HFFc6 (cell line): Measurements from ENCODE around the gene SH3D19. TPM values are rescaled to one million over a fixed set of nuclear protein-coding genes. Genes with fewer than 3 reads are reported as not detected.

Experiments
- DNase-seq: peaks from one replicate; pipeline ENCODE4 v3.0.0-alpha.2; 2018
- H3K27ac Mint-ChIP-seq: 2 replicates; pipeline ENCODE4 v1.8.0; 2020; ENCODE audit warnings: mild to moderate bottlenecking, mixed read lengths
- H3K27me3 Mint-ChIP-seq: 2 replicates; pipeline ENCODE4 v1.8.0; 2021; ENCODE audit warnings: mild to moderate bottlenecking, moderate library complexity, mixed read lengths; ENCODE audit not compliant: insufficient read depth
- H3K36me3 Mint-ChIP-seq: 2 replicates; pipeline ENCODE4 v1.8.0; 2021; ENCODE audit warnings: low read depth, mixed read lengths
- H3K4me1 Mint-ChIP-seq: 2 replicates; pipeline ENCODE4 v1.8.0; 2020; ENCODE audit warnings: low read depth, mixed read lengths
- H3K4me3 Mint-ChIP-seq: 2 replicates; pipeline ENCODE4 v1.8.0; 2020; ENCODE audit warnings: mild to moderate bottlenecking, moderate library complexity, mixed read lengths
- H3K9me3 Mint-ChIP-seq: 2 replicates; pipeline ENCODE4 v1.8.0; 2020; ENCODE audit warnings: mild to moderate bottlenecking, mixed read lengths
- CTCF ChIP-seq: fragments of 200-600 bp; sonication (generic); IDR thresholded peaks from 2 replicates; pipeline ENCODE4 v1.5.0; 2021; ENCODE audit warnings: antibody characterized with exemption, mild to moderate bottlenecking
- total RNA-seq, 6 experiments: library from RNA; stranded (reverse); fragmentation: NEBNext Ultra II Directional; extraction: Animal tissue kit (Norgen Biotek cat#: 25700); gene quantifications; 2 replicates in 1 of 6; 3 replicates in 5 of 6; pipeline ENCODE4 v1.2.3, GENCODE V29; 2021

SH3D19 gene
- total RNA-seq, 6 experiments from 2014 or later, result 40.2 to 52.9 (median 51.0) TPM

- H3K27me3 Mint-ChIP-seq, result no peaks in the 10 kb centered on the region
- no peak for TF ChIP-seq CTCF
- no peaks in the 10 kb centered on the region for H3K9me3 Mint-ChIP-seq
- H3K27ac Mint-ChIP-seq, result no peak overlapping the region
- no peak for DNase-seq
- H3K4me1 Mint-ChIP-seq, result peaks cover 23% of the 10 kb centered on the region
- no peak overlapping the region for H3K4me3 Mint-ChIP-seq
- H3K36me3 Mint-ChIP-seq, result no peaks in the 10 kb centered on the region
Observed at GRCh38 chr4:151206241-151207005, 119.0 kb downstream of the SH3D19 start.

- Mint-ChIP-seq H3K9me3 (no peaks in the 10 kb centered on the region), H3K36me3 (no peaks in the 10 kb centered on the region), H3K4me1 (peaks cover 26% of the 10 kb centered on the region), H3K27ac (no peak overlapping the region), H3K27me3 (no peaks in the 10 kb centered on the region), H3K4me3 (no peak overlapping the region)
- TF ChIP-seq CTCF, result no peak
- no peak for DNase-seq
Observed at GRCh38 chr4:151205722-151206121, 119.7 kb downstream of the SH3D19 start.

GRCh38 chr4:151204925-151205524 lies 120.4 kb downstream of the SH3D19 start:
- H3K4me1 Mint-ChIP-seq, result peaks cover 33% of the 10 kb centered on the region
- DNase-seq, result no peak
- no peaks in the 10 kb centered on the region for H3K36me3 Mint-ChIP-seq
- TF ChIP-seq CTCF, result no peak
- no peaks in the 10 kb centered on the region for H3K27me3 Mint-ChIP-seq
- H3K27ac Mint-ChIP-seq, result no peak overlapping the region
- H3K4me3 Mint-ChIP-seq, result no peak overlapping the region
- no peaks in the 10 kb centered on the region for H3K9me3 Mint-ChIP-seq

GRCh38 chr4:151202851-151203455 lies 122.5 kb downstream of the SH3D19 start:
- TF ChIP-seq CTCF, result no peak

GRCh38 chr4:151202381-151202780 lies 123.0 kb downstream of the SH3D19 start:
- Mint-ChIP-seq H3K9me3 (no peaks in the 10 kb centered on the region), H3K4me3 (no peak overlapping the region), H3K36me3 (no peaks in the 10 kb centered on the region), H3K27me3 (no peaks in the 10 kb centered on the region), H3K27ac (no peak overlapping the region), H3K4me1 (peaks cover 52% of the 10 kb centered on the region)
- no peak for TF ChIP-seq CTCF
- DNase-seq, result no peak

More at GRCh38 chr4:151202851-151203455, 122.5 kb downstream of the SH3D19 start:
- no peaks in the 10 kb centered on the region for H3K9me3 Mint-ChIP-seq
- H3K27me3 Mint-ChIP-seq, result no peaks in the 10 kb centered on the region
- no peak overlapping the region for H3K4me3 Mint-ChIP-seq
- peaks cover 49% of the 10 kb centered on the region for H3K4me1 Mint-ChIP-seq
- H3K27ac Mint-ChIP-seq, result peak overlapping the region; percentile 0; the same call in 1 of the 2 replicates
- no peaks in the 10 kb centered on the region for H3K36me3 Mint-ChIP-seq
- no peak for DNase-seq
